SJSA1 (cell line): ENCODE results near the gene MAPKAPK2. TPM values are rescaled to one million over a fixed set of nuclear protein-coding genes. Genes with fewer than 3 reads are reported as not detected.
"Not testable (repeated sequence)": the region's sequence is repeated elsewhere in the genome, so short reads cannot be mapped to it uniquely, and the experiment has no call there.

Experiments
- DNase-seq, 2 experiments: peaks; one replicate each; pipeline ENCODE4 v3.0.0-alpha.2; 2015 to 2020; ENCODE audit warnings: low spot score in 2 of 2, low read depth in 1 of 2
- H3K27ac ChIP-seq: fragments of 250-450 bp; sonication (Bioruptor Pico); 2 replicates; pipeline ENCODE4 v1.5.1; 2020; ENCODE audit warnings: mild to moderate bottlenecking, moderate library complexity
- H3K27me3 ChIP-seq: fragments of 250-450 bp; sonication (Bioruptor Pico); replicated peaks from 2 replicates; pipeline ENCODE4 v1.5.1; 2020; ENCODE audit warnings: mild to moderate bottlenecking, moderate library complexity
- H3K36me3 ChIP-seq: fragments of 250-450 bp; sonication (Bioruptor Pico); 2 replicates; pipeline ENCODE4 v1.5.1; 2020; ENCODE audit warnings: mild to moderate bottlenecking
- H3K4me1 ChIP-seq: fragments of 250-450 bp; sonication (Bioruptor Pico); replicated peaks from 2 replicates; pipeline ENCODE4 v1.6.1; 2021; ENCODE audit warnings: mild to moderate bottlenecking
- H3K4me3 ChIP-seq: fragments of 250-450 bp; sonication (Bioruptor Pico); 2 replicates; pipeline ENCODE4 v1.5.1; 2020; ENCODE audit warnings: mild to moderate bottlenecking
- H3K9me3 ChIP-seq: fragments of 250-450 bp; sonication (Bioruptor Pico); replicated peaks from 2 replicates; pipeline ENCODE4 v1.5.1; 2020; ENCODE audit warnings: mild to moderate bottlenecking
- total RNA-seq: library from RNA; depleted of rRNA; stranded (reverse); fragments of >200 nt; shearing (Covaris generic); gene quantifications from 2 replicates; pipeline ENCODE4 v1.2.3, GENCODE V29; 2014; rRNA removed

MAPKAPK2 gene
- total RNA-seq, 1 experiment from 2014 or later: 58.6 TPM

DNA sequence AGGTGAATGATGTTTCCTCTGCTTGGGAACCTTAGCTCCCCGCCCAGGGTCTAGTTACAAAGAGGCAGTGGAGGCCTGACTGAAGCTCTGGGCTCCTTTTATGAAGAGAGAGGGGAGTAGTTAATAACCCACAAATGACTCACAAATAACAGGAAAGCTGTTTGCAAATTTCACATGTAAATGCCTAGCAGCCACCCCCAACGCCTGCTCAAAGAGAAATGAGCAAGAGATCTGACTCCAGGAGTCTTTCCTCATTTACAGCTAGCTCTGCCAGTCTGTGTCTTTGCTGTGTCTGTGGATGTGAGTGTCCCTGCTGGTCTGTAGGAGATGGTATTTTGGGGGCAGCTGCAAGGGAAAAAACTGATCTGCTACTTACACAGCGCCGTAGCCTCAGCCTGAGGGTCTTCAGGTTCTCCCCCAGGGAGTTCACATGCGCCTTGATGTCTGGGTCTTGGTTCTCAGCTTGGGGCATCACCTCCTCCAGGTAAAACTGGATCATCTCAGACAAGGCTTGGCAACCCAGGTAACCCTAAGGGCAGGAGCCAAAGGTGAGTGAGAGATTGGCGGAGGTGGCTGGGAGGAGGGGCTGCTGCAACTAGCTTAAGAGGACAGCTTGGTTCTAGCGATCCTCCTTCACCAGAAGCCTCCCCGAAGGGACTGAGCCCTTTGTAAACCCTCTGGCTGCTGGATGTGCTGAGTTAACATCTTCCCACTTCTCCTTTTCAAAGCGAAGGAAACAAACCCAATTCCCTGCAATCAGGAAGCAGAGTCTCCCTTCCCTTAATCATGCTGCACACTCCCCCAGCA, 86.0 kb downstream of the MAPKAPK2 start, which contains the start of gene IL19:
TSS of gene IL19 (plus strand) at position 243 of the 807 bp plus-strand sequence. CDS start 65,890 bp downstream, outside the sequence.
- Histone ChIP-seq H3K4me1 (peaks cover 14% of the 10 kb centered on the region), H3K4me3 (no peak within 1 kb of the TSS), H3K27me3 (peaks cover 3% of the 10 kb centered on the region; the same call in 1 of the 2 replicates), H3K27ac (no peak within 1 kb of the TSS), H3K9me3 (no peaks in the 10 kb centered on the region), H3K36me3 (no peaks in the 10 kb centered on the region)
- DNase-seq: no peak

DNA sequence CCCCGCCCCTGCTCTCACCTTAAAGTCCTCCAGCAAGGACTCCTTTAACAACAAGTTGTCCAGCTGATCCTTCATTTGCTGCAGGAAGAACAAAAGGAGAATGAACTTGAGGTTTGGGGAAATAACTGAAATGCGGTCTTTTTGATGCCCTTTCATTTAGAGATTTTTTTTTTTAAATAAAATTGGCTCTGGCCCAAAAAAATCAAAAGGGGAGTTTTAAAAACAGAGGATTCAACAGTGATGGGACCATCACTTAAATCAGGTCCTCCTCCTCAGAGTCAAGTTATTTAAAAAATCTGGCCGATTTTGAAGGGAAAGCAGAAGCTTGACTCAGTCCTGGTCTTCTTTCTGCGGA, 86.6 kb downstream of the MAPKAPK2 start:
- Histone ChIP-seq H3K27me3 (peaks cover 3% of the 10 kb centered on the region; the same call in 1 of the 2 replicates), H3K9me3 (no peaks in the 10 kb centered on the region), H3K36me3 (no peaks in the 10 kb centered on the region), H3K27ac (no peak overlapping the region), H3K4me1 (peaks cover 8% of the 10 kb centered on the region), H3K4me3 (no peak overlapping the region)
- DNase-seq: no peak

DNA sequence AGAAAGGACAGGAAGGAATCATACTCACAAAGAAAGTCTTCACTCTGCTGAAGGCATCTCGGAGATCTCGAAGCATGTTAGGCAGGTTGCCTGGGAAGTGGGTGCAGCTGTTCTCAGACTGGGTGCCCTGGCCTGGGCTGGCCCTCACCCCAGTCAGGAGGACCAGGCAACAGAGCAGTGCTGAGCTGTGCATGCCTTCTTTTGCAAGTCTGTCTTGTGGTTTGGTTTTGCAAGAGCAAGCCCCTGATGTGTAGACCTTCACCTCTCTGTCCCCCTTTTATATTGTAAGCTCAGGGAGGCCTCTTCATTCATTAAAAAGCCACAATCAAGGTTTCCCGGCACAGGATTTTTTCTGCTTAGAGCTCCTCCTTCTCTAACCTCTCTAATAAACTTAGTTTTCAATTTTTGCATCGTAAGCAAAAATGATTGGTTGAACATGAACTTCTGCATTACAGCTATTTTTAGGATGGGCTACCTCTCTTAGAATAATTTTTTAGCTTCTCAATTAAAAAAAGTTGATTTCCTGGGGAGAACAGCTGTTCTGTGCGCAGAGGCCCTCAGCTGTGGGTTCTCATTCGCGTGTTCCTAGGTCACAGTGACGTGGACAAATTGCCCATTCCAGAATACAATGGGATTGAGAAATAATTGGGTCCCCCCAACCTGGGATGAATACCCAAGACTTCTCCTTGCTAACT, 87.7 kb downstream of the MAPKAPK2 start, which contains the start of gene IL10:
TSS of gene IL10 (minus strand) at position 252 of the 695 bp plus-strand sequence. CDS start at position 193, 59 bp downstream.
- DNase-seq: no peak
- Histone ChIP-seq H3K4me1 (no peaks in the 10 kb centered on the region; the same call in 1 of the 2 replicates), H3K9me3 (no peaks in the 10 kb centered on the region), H3K4me3 (no peak within 1 kb of the TSS), H3K27me3 (peaks cover 3% of the 10 kb centered on the region; the same call in 1 of the 2 replicates), H3K36me3 (no peaks in the 10 kb centered on the region), H3K27ac (no peak within 1 kb of the TSS)

DNA sequence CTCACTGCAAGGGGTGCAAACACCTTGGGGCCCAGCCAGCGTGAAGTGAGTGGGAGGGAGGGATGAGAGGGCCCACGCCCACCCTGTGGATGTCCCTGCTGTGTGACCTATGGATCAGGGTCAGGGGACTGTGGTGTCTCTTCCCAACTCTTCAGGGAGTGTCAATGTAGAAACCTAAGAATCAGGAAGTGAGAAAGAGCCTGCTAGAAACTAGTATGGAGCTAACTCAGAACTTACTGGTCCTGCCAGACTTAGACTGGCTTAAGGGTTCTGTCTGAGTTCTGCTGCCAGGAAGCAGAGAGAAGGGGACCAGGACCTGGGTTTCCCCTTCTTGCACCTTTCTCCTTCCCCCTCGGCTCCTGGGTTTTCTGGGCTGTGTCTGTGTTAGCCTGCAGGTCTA, 89.4 kb downstream of the MAPKAPK2 start:
- Histone ChIP-seq H3K4me3 (no peak overlapping the region), H3K4me1 (no peaks in the 10 kb centered on the region; the same call in 1 of the 2 replicates), H3K36me3 (no peaks in the 10 kb centered on the region), H3K9me3 (no peaks in the 10 kb centered on the region), H3K27ac (no peak overlapping the region), H3K27me3 (peaks cover 3% of the 10 kb centered on the region; the same call in 1 of the 2 replicates)
- no peak for DNase-seq

DNA sequence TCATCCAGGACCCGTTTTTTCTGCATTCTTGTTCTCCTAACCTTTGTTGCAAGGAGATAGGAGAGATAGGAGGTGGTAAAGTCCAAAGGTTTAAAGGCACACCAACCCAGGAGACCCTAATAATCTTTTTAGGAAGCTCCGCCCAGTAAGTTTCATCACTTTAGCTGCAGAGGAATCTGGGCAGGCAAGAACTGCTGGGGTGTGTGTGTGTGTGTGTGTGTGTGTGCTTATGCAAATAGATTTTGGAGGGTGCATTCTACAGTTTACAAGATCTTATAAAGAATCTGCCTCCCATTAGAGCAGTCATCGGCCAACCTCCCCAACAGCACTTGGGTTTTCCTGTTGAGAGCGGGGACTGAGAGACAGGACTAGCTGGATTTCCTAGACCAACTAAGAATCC, 91.5 kb downstream of the MAPKAPK2 start:
- Histone ChIP-seq H3K4me1 (no peaks in the 10 kb centered on the region), H3K27ac (no peak overlapping the region), H3K27me3 (peaks cover 3% of the 10 kb centered on the region; the same call in 1 of the 2 replicates), H3K36me3 (no peaks in the 10 kb centered on the region), H3K9me3 (no peaks in the 10 kb centered on the region), H3K4me3 (no peak overlapping the region)
- no peak for DNase-seq

DNA sequence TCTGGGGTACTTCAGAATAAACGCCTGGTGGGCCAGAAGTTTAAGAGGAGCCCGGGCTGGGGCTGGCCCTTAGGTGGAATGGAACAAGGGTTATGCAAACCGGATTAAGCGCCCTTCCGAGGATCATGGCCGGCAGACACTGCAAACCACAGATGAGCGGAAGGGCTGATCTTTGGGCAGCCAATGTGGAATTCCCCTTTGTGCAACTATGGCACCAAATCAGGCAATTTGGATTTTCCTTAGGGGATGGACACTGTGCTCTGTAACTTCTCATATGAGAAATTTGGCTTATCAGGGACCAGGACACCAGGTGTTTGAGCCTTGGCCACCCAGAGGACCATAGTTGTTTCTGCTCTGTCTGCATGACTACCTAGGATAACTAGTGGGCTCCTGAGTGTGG, 93.3 kb downstream of the MAPKAPK2 start:
- H3K9me3 ChIP-seq: no peaks in the 10 kb centered on the region
- peaks cover 3% of the 10 kb centered on the region; the same call in 1 of the 2 replicates for H3K27me3 ChIP-seq
- DNase-seq: no peak
- H3K4me1 ChIP-seq: no peaks in the 10 kb centered on the region
- H3K27ac ChIP-seq: no peak overlapping the region
- no peak overlapping the region for H3K4me3 ChIP-seq
- no peaks in the 10 kb centered on the region for H3K36me3 ChIP-seq

DNA sequence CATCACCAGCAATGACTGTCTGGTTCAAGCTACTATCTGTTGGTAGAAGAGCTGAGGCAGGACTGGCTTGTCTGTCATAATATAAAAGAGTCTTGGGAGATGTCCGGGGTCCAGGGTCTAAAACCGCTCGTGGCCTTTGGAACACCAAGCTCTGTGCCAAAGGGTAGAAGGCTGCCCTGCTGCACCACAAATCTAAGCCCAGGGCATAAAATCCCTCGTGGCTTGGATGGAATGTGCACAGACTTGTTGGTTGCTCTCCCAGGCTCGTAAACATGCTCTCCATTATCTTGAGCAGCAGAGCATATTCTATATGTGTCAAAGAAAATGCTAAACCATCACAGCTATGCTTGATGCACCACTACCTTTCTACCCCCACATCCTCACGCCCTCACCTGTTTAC, 94.2 kb downstream of the MAPKAPK2 start:
- H3K4me1 ChIP-seq, H3K4me3 ChIP-seq, H3K9me3 ChIP-seq, H3K27ac ChIP-seq, H3K27me3 ChIP-seq, DNase-seq, H3K36me3 ChIP-seq: not testable (repeated sequence)

DNA sequence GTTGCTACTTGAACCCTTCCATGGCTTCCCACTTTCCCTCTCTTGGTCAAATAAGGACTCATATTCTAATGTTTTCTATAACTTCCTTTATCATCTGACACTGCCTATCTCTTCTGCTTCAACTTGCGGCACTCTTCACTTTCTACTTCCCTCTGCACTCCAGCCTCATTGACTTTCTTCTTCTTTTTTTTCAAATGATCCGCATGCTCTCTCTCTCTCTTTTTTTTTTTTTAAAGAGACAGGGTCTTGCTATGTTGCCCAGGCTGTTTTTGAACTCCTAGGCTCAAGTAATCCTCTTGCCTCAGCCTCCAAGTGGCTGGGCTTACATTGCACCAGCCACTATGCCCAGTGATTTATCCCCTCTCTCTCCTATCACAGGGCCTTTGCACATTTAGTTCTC, 94.9 kb downstream of the MAPKAPK2 start:
- no peak overlapping the region for H3K4me3 ChIP-seq
- H3K27me3 ChIP-seq: no peaks in the 10 kb centered on the region; the same call in 1 of the 2 replicates
- H3K9me3 ChIP-seq: no peaks in the 10 kb centered on the region
- no peaks in the 10 kb centered on the region for H3K4me1 ChIP-seq
- H3K27ac ChIP-seq: no peak overlapping the region
- no peaks in the 10 kb centered on the region for H3K36me3 ChIP-seq
- no peak for DNase-seq

DNA sequence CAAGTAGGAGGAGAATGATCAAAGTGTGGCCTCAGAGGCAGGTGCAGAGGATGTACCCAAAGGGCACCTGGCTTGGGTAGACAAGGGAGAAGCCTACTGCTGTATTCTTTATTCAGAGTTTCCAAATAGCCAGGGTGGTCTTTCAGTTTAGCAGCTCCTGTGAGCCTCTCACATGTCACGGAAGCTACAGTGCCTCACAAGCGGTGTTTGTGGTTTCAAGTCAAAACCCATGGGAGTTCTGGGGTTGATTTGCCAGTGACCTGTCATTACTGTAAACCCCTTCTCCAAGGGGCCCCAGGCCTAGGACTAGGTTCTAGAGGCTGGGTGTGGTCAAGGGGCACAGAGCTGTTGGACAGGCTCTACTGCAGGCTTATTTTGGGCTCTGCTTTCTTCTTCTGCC, 97.7 kb downstream of the MAPKAPK2 start:
- Histone ChIP-seq H3K36me3 (no peaks in the 10 kb centered on the region), H3K9me3 (no peaks in the 10 kb centered on the region), H3K4me1 (no peaks in the 10 kb centered on the region), H3K27me3 (no peaks in the 10 kb centered on the region), H3K4me3 (no peak overlapping the region), H3K27ac (no peak overlapping the region)
- no peak for DNase-seq

DNA sequence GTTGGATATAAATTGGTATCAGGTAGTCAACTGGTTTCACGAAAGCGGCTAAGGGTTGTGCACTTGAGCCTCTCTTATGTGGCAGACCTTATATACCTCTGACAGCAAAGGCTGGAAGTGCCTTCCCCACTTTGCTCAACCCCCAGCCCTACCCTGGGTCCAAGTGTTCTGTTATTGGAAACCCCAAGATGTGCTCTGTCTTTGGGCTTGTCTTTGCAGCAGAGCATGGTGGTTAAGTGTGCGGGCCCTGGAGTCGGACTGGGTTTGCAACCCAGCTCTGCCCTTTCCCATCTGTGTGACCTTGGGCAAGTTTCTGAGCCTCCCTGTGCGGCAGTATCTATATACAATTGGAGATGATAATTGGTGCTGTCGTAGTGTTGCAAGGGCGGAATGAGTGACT, 98.8 kb downstream of the MAPKAPK2 start:
- Histone ChIP-seq H3K27ac (no peak overlapping the region), H3K9me3 (no peaks in the 10 kb centered on the region), H3K27me3 (no peaks in the 10 kb centered on the region), H3K4me3 (no peak overlapping the region), H3K4me1 (no peaks in the 10 kb centered on the region), H3K36me3 (no peaks in the 10 kb centered on the region)
- DNase-seq: no peak

Other genes with a start within 250 kb of the MAPKAPK2 start
- 12.6 and 26.7 TPM in 2 replicates for gene IKBKE, start 214.4 kb upstream of the MAPKAPK2 start, total RNA-seq
- 2.7 and 3.3 TPM in 2 replicates for gene RASSF5, start 177.4 kb upstream of the MAPKAPK2 start, total RNA-seq
- 41.0 and 53.8 TPM in 2 replicates for gene EIF2D, start 72.4 kb upstream of the MAPKAPK2 start, total RNA-seq
- gene DYRK3, start 49.4 kb upstream of the MAPKAPK2 start, total RNA-seq: 3.9 and 11.2 TPM in 2 replicates
- not detected in 2 replicates for gene IL19, start 85.9 kb downstream of the MAPKAPK2 start, total RNA-seq
- not detected in 2 replicates for gene IL10, start 87.6 kb downstream of the MAPKAPK2 start, total RNA-seq
- gene IL20, start 180.7 kb downstream of the MAPKAPK2 start, total RNA-seq: 0.25 and 0.53 TPM in 2 replicates
- gene IL24, start 212.5 kb downstream of the MAPKAPK2 start, total RNA-seq: 1.5 and 3.5 TPM in 2 replicates
- gene FCMR, start 237.0 kb downstream of the MAPKAPK2 start, total RNA-seq: 2.0 and 11.7 TPM in 2 replicates